AG04450 (cell line): Measurements from ENCODE around the gene ARHGAP8. TPM values are rescaled to one million over a fixed set of nuclear protein-coding genes. Genes with fewer than 3 reads are reported as not detected.

Experiments used
- CTCF ChIA-PET: fragments of 300-600, 350-600 bp; formaldehyde crosslinking; extraction: SDS; loops from one replicate; lab custom pipeline; 2022; ENCODE audit warnings: antibody characterized with exemption, inconsistent platforms; lab: Charles Lee
- POLR2A ChIA-PET: fragments of 350-600 bp; formaldehyde crosslinking; extraction: SDS; loops from one replicate; lab custom pipeline; 2021; ENCODE audit warnings: antibody characterized with exemption, inconsistent platforms; lab: Yijun Ruan, JAX
- DNase-seq: peaks from one replicate; pipeline ENCODE4 v3.0.0-alpha.2; 2011; ENCODE audit warnings: low read depth, low spot score
- H3K27ac ChIP-seq: one replicate; pipeline ENCODE4 v1.5.1; 2012; ENCODE audit warnings: low read depth, low read length, control low read depth
- H3K27me3 ChIP-seq: one replicate; pipeline ENCODE4 v1.6.0; 2012; ENCODE audit warnings: low read length; ENCODE audit not compliant: control insufficient read depth, insufficient read depth
- H3K4me3 ChIP-seq: 2 replicates; pipeline ENCODE4 v1.5.1; 2011; ENCODE audit warnings: mild to moderate bottlenecking, low read depth, low read length, control low read depth
- H3K9me3 ChIP-seq: 2 replicates; pipeline ENCODE4 v1.5.1; 2012; ENCODE audit warnings: low read length; ENCODE audit not compliant: control insufficient read depth, insufficient read depth
- CTCF ChIP-seq: IDR thresholded peaks from 2 replicates; pipeline ENCODE4 v1.5.1; 2011; ENCODE audit warnings: low read depth, low read length, control low read depth, inconsistent platforms
- polyA plus RNA-seq: library from polyadenylated mRNA; depleted of rRNA; stranded (reverse); fragments of >200 nt; gene quantifications from 2 replicates; pipeline ENCODE4 v1.2.3, GENCODE V29; 2011

The ARHGAP8 gene
- polyA plus RNA-seq, 1 experiment = 0.16 TPM

GRCh38 chr22:44719586-44720368, 32.6 kb upstream of the ARHGAP8 start:
- CTCF ChIA-PET = interaction anchor here (0.6 to 1.2 kb wide), 4 partner anchors 11 to 929 kb away, joined by 3 to 11 read pairs (median 6); no protein-coding TSS in a partner anchor

GRCh38 chr22:44721213-44721612, 31.2 kb upstream of the ARHGAP8 start:
- no peak for TF ChIP-seq CTCF
- POLR2A ChIA-PET = no interaction called here

More at GRCh38 chr22:44719586-44720368, 32.6 kb upstream of the ARHGAP8 start:
- no peak for TF ChIP-seq CTCF
- POLR2A ChIA-PET = no interaction called here
- Histone ChIP-seq H3K4me3 (no peak overlapping the region), H3K27me3 (no peaks in the 10 kb centered on the region), H3K27ac (no peak overlapping the region), H3K9me3 (no peaks in the 10 kb centered on the region; the same call in 1 of the 2 replicates)
- DNase-seq = no peak

GRCh38 chr22:44722611-44723010, 29.8 kb upstream of the ARHGAP8 start:
- Histone ChIP-seq H3K9me3 (no peaks in the 10 kb centered on the region; the same call in 1 of the 2 replicates), H3K27ac (no peak overlapping the region), H3K4me3 (no peak overlapping the region), H3K27me3 (no peaks in the 10 kb centered on the region)
- TF ChIP-seq CTCF = no peak
- ChIA-PET POLR2A (no interaction called here), CTCF (interaction anchor here (0.7 to 1.0 kb wide), 2 partner anchors 13 to 818 kb away, joined by 5 to 6 read pairs; no protein-coding TSS in a partner anchor)
- no peak for DNase-seq

More at GRCh38 chr22:44721213-44721612, 31.2 kb upstream of the ARHGAP8 start:
- no peak for DNase-seq
- H3K27ac ChIP-seq = no peak overlapping the region
- CTCF ChIA-PET = interaction anchor here (1.0 to 1.2 kb wide), 2 partner anchors 14 to 52 kb away, joined by 3 to 4 read pairs; no protein-coding TSS in a partner anchor
- H3K27me3 ChIP-seq = no peaks in the 10 kb centered on the region
- no peak overlapping the region for H3K4me3 ChIP-seq
- H3K9me3 ChIP-seq = no peaks in the 10 kb centered on the region; the same call in 1 of the 2 replicates

GRCh38 chr22:44723801-44724200, 28.6 kb upstream of the ARHGAP8 start:
- ChIA-PET CTCF (interaction anchor here (1.0 kb wide), 1 partner anchor 38 kb away, joined by 3 read pairs; no protein-coding TSS in a partner anchor), POLR2A (no interaction called here)
- TF ChIP-seq CTCF = no peak
- Histone ChIP-seq H3K9me3 (no peaks in the 10 kb centered on the region; the same call in 1 of the 2 replicates), H3K4me3 (no peak overlapping the region), H3K27ac (no peak overlapping the region), H3K27me3 (no peaks in the 10 kb centered on the region)
- DNase-seq = no peak

GRCh38 chr22:44724416-44724815, 28.0 kb upstream of the ARHGAP8 start:
- ChIA-PET POLR2A (no interaction called here), CTCF (interaction anchor here (1.0 kb wide), 1 partner anchor 39 kb away, joined by 3 read pairs; no protein-coding TSS in a partner anchor)

More at GRCh38 chr22:44724416-44724815, 28.0 kb upstream of the ARHGAP8 start:
- no peak for TF ChIP-seq CTCF
- Histone ChIP-seq H3K9me3 (no peaks in the 10 kb centered on the region; the same call in 1 of the 2 replicates), H3K27me3 (no peaks in the 10 kb centered on the region), H3K27ac (no peak overlapping the region), H3K4me3 (no peak overlapping the region)
- no peak for DNase-seq
